HG03442 (cell line): Measurements from ENCODE around the gene PPP1R37.

ENCODE experiments used
- ATAC-seq: cut with Tn5 transposase; IDR thresholded peaks from one replicate; pipeline ENCODE4 v1.9.1; 2021; ENCODE audit warnings: mild to moderate bottlenecking, moderate library complexity; ENCODE audit not compliant: unreplicated experiment

The PPP1R37 gene, protein sequence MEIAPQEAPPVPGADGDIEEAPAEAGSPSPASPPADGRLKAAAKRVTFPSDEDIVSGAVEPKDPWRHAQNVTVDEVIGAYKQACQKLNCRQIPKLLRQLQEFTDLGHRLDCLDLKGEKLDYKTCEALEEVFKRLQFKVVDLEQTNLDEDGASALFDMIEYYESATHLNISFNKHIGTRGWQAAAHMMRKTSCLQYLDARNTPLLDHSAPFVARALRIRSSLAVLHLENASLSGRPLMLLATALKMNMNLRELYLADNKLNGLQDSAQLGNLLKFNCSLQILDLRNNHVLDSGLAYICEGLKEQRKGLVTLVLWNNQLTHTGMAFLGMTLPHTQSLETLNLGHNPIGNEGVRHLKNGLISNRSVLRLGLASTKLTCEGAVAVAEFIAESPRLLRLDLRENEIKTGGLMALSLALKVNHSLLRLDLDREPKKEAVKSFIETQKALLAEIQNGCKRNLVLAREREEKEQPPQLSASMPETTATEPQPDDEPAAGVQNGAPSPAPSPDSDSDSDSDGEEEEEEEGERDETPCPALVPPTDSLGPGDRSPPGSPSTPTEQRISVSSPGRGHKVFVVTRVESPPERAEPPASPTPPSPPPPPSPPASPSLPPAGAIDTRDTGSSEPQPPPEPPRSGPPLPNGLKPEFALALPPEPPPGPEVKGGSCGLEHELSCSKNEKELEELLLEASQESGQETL

DNA sequence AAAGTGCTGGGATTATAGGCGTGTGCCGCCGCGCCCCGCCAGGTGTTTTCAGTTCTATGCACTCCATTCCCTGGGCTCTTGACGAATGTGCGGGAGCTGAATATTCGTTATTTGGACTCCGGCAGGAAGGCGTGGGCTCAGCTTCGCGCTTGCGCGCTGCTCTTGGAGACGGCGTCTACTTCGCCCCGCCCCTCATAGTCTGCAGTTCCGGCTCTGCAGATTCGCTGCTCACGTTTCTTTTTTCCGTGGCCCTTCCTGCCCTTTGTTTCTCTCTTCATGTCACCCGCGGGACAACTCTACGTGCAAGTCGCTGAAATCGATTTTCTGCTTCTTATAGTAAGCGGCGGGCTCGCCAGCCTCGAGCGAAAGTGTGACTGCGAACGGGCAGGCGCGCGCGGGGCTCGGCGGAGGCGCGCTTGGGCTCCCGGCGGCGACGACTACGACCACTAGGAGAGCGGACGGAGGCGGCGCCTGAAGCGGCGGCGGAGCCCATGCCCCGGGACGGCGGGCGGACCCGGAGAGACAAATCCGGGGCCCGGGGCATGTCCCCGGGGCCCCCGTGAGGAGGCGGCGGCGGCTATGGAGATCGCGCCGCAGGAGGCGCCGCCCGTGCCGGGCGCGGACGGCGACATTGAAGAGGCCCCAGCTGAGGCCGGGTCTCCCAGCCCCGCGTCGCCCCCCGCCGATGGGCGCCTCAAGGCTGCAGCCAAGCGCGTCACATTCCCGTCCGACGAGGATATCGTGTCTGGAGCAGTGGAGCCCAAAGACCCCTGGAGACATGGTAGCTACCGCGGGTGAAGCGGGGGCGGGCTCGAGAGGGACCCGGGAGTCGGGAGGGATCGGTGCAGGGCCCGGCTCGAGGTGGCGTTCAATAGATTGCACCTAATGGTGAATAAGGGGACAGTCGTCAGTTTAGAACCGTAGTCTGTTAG is at the start of gene PPP1R37:
TSS of gene PPP1R37 (plus strand) at position 433 of the 932 bp plus-strand sequence. CDS start at position 580, 147 bp downstream.
- ATAC-seq: peak; percentile 42

DNA sequence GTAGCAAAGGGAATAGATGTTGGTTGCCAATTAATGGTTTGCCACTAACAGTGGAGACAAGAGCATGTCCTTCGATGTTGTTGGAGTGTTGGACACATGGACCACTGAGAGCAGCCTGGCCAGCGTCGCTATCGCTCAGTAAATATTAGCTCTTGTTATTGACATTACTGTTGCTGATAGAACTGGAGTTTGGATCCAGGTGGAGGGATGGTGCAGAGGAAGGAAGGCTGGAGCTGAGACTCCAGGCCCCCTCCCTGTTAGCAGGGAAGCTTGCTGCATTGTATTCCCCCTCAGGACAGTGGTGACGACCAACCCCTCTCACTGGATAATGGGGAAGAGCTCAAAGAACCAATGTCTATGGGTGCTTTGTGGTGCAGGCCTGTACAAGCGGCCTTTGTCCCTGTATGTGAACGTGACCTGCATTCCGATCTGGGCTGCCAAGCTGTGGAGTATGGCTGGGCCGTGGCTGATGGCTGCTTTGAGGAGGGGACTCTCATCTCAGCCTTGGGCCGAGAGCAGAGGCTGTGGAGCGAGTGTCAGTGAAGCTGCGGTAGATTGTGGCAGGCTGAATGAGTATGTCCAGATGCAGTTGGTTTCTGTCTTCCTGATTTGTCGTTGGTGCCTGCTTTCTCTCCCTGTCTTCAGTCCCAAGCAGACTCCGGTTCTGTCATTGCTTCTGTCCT is 47.2 kb upstream of the PPP1R37 start:
- no peak for ATAC-seq

DNA sequence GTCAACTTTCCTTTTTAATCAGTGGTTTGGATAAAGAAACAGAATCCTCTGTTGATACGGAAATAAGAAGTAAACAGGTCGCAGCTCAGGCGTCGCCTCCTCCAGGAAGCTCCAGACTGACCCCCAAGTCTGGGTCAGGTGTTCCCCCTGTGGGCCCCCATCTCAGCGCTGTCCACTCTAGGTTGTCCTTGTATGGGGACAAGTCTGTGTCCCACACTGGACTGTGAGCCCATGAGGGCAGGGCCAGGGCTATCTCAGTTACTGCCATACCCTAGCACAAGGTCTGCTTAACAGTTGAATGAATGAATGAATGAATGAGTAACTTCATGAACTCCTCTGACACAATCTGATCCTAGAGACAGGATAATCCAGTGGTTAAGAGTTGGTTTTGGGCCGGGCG is 46.6 kb upstream of the PPP1R37 start:
- ATAC-seq: no peak

DNA sequence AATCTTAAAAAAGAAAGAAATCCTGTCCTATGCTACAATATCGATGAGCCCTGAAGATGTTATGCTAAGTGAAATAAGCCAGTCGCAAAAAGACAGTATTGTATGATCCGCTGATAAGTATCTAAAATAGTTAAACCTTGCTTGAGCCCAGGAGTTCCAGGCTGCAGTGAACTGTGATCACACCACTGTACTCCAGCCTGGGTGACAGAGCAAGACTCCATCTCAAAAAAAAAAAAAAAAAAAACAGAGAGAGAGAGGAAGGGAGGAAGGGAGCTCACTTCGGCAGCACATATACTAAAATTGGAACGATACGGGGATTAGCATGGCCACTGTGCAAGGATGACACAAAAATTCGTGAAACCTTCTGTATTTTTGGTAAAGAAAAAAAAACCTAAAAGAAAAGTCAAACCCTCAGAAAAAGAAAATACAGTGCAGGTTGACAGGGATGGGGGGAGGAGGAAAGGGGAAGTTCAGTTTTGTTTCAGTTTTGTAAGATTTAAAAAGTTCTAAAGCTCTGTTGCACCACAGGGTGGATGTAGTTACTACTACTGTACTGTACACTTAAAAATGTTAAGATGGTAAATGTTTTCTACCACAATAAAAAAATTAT is 45.7 kb upstream of the PPP1R37 start:
- no peak for ATAC-seq

DNA sequence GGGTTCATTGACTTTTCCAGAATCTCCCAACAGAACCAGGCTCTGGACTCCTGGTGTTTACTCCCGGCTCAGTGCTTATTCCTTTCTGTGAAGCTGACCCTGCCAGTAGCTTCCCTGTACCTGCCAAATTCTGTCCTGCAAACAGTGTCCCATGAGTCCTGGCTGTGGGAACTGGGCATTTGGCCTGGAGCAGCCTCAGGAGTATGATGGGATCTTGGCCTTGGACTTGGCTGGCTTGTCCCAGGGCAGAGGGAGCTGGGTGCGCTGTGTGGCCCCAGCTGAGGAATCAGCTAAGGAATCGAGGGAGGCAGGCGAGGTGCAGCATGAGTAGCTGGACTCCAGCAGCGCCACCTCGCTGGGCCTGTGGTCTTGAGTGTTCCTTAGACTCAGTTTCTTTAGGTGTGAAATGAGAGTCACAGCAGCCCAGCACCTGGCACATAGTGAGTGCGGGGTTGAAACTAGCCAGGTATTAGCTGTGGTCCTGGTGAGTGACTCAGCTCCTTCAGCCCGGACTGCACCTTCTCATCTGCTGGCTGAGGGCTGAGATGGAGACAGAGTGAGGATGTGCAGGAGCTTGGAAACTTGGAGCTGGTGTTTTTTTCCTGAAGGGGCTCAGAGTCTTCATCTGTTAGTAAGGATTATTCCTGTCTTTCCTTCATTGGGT is 43.8 kb upstream of the PPP1R37 start:
- no peak for ATAC-seq

DNA sequence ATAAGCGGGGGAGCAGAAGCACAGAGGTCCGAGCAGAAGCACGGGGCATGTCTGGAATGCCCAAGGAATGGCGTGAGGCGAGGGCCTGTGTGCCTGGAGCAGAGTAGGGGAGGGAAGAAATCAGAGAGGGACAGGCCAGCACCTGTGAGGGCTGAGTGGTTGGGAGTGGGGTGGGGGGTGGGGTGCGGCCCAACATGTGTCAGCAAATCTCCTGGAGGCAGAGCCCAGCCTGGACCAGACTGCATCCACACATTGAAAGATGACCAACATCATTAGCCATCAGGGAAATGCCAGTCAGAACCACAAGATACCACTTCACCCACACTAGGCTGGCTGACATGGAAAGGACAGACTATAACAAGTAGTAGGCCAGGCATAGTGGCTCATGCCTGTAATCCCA is 42.9 kb upstream of the PPP1R37 start:
- ATAC-seq: no peak

DNA sequence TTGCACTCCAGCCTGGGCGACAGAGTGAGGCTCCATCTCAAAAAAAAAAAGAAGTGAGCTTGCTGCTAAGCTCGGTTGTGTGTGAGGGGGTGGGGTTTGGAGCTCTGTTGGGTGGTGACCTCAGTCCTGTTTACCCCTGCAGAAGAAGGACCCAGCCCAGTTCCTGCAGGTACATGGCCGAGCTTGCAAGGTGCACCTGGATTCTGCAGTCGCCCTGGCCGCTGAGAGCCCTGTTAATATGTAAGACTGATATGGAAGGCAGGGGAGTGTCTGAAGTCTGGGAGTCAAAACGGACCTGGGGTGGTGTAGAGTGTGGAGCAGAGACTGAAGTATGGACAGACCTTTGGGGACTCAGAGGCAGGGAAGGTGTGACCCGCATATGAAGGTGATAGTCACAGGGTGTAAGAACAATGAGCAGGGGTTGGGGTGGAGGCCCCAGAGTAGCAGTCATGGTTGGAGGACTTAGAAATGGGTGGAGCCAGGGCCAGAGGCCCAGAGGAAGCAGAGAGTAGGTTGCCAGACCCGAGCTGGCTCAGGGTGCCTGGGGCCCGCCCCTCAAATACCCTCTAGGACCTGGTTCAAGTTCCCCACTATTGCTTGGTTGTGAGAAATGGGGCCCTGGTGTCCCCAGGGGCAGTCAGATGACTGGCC is 40.9 kb upstream of the PPP1R37 start:
- no peak for ATAC-seq

DNA sequence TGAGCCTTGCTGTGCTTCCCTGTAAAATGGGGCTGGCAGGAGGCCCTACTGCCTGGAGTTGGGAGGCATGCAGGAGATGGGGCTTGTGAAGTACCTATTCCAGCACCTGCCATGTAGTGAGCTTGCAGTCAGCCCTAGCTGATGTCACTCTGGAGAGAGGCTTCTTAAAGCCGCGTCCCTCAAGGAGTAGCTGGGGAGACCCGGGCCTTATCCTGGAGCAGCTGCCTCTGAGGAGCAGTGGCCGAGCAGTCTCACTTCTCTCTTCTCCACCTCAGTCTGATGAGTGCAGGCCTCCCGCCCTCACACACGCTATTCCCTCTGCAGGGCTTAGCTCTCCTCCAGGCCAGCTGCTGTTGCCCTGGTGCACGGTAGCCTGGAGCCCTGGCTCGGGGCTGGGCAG is 36.1 kb upstream of the PPP1R37 start:
- ATAC-seq: no peak

DNA sequence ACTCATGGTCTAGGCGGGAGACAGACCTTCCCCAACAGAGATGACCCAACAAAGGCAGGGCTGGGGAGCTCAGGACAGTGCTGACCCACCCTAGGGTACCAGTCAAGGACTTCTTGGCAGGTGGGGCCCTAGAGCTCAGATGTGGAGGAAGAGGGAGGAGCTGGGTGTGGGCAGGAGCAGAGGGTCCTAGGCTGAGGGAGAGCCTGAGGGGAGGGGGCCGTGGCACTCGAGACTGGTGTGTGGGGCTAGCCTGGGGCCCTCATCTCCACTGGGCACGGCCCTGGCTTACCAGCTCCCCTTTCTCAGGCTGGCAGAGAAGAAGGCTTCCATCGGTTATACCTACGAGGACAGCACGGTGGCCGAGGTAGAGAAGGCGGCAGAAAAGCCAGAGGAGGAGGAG is 35.5 kb upstream of the PPP1R37 start:
- ATAC-seq: no peak

DNA sequence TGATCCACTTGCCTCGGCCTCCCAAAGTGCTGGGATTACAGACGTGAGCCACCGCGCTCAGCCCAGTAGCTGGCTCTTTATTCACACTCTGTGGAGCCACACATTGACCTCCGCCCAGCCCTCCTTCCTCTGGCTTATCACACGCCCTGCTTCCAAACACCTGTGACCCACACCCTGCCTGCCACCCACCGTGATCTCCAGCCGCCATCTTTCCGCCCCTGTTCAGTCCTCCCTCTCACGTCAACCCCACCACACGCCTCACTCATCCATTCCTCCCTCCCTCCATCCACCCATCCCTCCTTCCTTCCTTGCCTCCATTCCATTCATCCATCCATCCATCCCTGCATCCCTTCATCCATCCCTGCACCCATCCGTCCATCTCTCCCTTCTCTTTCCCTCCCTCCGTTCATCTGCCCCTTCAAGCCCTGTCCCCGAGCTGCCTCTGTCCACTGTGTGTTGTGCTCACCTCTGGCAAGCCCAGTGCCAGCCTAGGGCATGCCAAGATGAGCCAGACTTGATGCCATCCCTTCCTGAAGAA is 34.3 kb upstream of the PPP1R37 start:
- ATAC-seq: no peak

DNA sequence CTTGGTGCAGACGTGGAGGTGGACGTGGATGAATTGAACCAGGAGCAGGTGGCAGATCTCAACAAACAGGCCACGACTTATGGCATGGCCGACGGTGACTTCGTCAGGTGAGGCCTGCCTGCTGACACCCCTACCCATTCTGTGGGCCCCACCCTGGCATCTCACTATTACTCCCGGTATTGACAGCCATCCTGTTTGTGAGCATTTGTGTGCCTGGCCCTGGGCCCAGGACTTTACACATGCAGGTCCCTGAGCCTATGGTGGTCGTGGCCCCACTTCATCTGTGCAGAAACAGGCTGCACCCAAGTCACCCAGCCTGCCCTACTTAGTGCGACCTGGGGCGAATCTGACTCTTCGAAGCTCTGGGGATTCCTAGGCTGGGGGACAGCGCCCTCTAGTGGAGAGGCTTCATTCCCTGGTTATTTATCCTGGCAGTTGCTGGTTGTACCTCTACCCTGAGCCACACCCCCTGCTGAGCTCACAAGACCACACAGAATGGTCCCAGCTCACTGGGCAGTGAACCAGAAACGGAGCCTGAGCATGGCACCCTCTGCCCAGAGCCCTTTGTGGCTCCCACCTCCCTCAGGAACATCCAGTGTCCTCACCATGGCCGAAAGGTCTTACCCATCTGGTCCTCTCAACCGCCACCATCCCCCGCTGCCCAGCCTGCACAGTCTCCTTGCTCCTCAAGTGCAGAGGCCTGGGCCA is 33.6 kb upstream of the PPP1R37 start:
- no peak for ATAC-seq

DNA sequence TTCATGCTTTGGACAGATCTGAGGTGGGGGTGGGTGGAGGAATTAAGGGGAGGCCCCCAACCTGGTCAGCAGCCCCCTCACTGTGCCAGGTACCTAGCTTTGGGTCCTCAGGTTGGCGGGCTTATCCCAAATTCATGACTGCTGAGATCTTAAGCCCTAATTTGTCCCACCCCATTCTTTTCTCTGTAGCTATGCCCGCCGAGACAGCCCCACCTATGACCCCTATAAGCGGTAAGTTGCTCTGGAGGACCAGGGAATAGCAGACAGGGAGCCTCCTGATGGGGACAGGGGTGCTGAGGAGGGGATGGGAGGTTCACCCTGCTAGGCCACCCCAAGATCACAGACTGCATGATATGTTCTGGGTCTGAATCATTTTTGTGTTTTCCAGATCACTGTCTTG is 31.0 kb upstream of the PPP1R37 start:
- ATAC-seq: no peak

DNA sequence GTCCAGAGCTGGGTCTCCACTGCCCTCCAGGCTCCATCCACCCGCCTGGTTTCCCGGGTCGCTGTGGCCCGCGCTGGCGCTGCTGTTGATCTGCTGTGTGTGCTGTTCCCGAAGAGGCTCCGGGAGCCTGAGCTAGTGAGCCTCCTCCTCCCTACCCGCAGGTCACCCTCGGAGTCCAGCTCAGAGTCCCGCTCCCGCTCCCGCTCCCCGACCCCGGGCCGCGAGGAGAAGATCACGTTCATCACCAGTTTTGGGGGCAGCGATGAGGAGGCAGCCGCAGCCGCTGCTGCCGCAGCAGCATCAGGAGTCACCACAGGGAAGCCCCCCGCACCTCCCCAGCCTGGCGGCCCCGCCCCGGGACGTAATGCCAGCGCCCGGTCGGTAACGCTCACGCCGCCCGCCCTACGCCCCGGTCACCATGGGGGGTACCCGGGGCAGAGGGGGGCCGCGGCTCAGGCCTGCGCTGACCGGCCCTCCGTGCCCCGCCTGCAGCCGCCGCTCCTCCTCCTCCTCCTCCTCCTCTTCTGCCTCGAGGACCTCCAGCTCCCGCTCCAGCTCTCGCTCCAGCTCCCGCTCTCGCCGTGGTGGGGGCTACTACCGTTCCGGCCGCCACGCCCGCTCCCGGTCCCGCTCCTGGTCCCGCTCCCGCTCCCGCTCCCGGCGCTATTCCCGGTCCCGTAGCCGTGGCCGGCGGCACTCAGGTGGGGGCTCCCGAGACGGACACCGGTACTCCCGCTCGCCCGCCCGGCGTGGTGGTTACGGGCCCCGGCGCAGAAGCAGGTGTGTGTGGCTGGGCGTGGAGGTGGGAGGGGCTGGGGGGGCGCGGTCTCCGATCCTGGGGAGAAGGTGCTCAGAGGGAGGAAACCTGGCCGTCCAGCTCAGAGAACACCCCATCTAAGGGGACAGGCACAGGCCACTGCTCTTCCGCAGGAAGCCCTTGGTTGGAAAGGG is 28.9 kb upstream of the PPP1R37 start:
- ATAC-seq: no peak

DNA sequence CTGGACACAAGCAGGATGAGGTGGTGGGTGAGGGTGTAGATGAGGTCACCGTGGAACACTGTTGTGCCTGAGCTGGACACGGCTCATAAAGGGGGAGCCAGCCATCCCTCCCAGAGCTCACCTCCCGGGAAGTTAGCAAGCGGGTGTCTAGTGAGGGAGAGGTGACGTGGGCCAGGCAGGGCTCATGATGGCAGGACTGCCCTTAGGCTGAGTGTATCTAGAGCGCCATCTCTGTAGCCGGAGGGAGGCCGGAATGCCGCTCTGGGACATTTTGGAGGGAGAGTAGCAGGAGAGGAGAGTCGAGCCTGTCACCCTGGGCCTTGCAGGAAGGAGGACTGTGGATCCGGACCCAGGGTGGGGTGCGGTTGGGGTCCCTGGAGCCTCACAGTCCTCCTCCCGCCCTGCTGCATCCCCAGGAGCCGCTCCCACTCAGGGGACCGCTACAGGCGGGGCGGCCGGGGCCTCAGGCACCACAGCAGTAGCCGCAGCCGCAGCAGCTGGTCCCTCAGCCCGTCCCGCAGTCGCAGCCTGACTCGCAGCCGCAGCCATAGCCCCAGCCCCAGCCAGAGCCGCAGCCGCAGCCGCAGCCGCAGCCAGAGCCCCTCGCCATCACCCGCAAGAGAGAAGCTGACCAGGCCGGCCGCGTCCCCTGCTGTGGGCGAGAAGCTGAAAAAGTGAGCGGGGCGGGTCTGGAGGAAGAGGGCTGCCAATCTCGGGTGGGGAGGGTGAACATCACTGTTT is 25.9 kb upstream of the PPP1R37 start:
- no peak for ATAC-seq

DNA sequence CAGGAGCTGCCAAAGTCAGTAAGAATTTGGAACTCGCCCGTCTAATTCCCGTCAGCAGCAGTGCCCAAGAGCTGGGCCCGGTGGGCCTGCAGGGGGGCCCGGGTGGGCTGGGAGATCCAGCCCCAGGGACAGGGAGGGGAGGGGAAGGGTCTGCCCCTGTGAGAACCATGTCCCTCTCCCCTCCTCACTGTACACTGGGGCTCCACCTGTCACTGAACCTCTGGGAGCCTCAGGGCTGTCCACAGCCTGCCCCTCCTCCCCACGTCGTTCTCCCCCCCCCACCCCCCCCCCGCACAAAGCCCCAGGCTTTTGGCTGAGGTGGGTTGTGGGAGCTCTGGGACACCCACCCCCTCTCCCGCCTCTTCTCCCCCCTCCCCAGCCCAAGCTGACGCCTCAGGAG is 24.9 kb upstream of the PPP1R37 start:
- no peak for ATAC-seq

DNA sequence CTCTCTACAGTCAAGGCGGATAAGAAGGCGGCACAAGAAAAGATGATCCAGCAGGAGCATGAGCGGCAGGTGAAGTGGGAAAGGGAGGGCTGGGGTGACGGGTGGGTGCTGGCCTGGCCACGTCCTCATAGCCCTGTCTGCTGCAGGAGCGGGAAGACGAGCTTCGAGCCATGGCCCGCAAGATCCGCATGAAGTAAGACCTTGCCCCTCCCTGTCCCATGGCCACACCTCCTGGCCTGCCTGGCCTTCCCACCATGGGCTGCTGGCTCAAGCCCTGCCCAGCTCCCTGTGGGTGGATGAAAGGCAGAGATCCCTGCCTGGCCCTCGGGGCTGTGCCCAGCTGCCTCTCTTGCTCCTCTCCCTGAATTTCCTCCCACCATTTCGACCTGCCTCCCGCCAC is 23.9 kb upstream of the PPP1R37 start:
- no peak for ATAC-seq

DNA sequence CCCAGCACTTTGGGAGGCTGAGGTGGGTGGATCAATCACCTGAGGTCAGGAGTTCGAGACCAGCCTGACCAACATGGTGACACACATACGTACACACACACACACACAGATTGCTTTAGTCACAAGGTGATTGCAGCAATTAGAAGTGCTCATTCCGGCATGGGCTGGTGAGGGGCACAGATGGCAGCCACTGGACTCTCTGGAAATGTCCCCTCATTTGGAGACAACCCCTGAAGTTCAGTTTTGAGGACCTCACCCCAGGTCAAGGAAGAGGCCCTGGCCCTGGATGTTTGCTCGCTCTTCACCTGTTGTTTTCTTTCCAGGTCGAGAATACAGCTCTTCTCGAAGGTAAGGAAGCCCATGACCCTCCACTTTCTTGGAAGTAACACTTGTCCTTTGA is 22.8 kb upstream of the PPP1R37 start:
- ATAC-seq: no peak
